Retina (tissue), 1 donor: ENCODE results near the gene CRMP1.
"Not testable (repeated sequence)": the region's sequence is repeated elsewhere in the genome, so short reads cannot be mapped to it uniquely, and the experiment has no call there.

ENCODE experiments used
- DNase-seq: peaks from one replicate; pipeline ENCODE4 v3.0.0-alpha.2; 2016

Gene CRMP1

DNA sequence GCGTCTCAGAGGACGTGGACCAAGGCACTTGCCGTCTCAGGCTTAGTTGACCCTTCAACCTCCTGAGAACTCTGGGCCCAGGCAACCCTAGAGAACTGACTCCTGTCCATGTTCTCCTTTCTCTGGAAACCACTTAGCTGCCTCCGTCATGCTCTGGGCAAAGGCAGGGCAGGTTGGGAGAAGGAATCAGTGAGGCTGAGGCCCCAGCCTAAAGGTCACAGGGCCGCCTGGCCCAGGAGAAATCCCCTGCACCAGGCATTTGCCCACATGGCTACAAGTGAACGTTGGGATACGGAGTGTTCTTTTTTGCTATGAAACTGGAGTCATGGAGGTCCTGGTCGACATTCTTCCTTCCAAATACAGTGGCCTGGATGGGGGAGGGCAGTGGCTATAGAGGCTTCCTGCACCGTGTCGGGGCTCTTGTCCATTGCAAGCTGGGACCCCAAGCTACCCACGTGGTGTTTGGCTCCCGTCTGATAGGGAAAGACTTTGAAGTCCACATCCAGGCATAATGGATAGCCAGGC, 76.0 kb downstream of the CRMP1 start:
- DNase-seq, result no peak

DNA sequence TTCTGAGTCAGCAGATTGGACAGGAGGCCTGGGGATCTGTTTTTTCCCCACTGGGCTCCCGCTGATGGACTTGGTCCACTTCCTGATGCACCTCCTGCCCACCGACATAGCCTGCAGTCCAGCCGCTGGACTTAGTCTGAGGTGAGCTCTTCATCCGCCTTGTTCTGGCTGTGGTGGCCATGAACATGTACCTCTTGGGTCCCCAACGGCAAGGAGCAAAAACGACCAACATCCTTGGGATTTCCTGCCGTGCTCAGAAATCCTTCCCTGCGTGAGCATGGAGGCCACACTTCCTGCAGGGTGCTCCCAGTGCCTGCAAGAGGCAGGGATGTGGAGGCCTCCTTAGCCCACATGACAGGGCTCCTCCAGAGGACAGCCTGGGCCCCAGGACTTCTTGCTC, 76.8 kb downstream of the CRMP1 start:
- DNase-seq, result no peak

DNA sequence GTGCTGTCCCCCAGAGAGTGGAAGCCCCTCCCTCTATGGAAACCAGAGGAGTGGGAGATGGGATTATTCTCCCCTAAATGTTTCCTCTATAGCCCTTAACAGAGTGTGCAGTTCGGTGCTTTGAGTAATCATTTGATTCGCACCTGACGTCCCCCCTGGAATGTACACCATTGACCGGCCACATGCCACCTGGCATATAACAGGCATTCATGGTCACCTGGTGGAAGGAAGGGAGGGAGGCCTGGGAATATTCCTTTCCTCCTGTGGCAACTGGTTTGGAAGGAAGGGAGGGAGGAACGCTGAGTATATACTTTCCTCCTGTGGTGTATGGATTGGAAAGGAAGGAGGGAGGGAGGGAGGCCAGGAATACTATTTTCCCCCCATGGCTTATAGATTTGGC, 77.2 kb downstream of the CRMP1 start:
- no peak for DNase-seq

DNA sequence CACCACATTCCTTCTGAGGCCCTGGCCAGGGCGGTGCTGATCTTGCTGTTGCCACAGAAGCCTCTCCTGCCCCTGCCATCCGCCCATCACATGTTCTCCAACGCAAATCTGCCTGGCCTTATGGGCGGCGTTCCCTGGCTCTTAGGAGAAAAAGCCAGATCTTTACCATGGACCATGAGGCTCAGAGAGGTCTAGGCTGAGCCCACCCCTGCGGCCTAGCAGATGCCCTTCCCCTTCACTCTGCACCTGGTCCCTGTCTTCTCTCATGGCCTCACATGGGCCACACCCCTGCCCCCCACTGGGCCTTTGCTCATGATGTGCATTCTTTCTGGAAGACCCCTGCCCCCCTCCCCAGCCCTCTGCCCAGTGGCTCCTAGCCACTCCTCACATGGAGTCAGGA, 78.5 kb downstream of the CRMP1 start:
- no peak for DNase-seq

DNA sequence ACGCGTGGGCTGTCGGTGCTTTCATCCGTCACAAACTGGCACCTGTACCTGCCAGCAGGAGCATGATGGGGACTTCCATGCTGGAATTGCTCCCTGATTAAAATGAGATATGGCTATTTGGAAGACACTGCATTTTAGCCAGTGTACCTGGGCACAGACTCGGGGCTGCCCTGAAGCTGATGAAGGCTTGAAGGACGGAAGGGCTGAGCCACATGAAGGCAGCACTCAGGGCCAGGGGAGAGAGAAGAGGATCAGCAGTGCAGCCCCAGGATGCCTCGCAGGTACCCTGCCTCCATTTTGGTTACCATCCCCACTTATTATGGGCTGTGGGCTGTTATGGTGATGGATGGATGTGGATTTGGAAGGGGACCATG, 79.0 kb downstream of the CRMP1 start:
- DNase-seq, result no peak

DNA sequence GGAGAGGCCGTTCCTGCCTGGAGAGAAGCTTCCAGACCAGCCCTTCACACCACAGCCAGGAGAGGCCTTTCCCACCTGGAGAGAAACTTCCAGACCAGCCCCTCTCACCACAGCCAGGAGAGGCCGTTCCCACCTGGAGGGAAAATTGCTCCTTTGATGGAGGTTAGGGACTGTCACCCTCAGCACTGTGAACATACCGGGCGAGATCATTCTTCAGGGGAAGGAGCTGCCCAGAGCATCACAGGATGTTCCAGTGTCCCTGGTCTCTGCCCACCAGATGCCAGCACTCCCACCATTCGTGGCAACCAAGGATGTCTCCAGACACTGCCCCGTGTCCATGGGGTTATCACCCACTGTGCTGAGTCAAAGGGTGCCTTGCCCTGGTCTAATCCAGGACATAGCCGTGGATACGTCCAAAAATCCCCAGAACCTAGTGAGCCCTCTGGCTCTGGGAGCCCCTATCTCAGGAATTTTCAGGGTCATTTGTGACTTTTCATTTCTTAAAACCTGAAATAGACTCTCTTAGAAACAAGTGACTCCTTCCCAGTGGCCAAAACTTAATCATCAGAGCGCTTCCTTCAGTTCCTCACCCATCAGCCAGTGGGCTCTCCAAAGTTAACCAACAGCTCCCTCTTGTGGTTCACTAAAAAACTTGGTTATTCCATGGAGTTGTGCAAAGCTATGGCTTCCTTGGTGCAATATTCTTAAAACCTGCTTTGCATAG, 80.2 kb downstream of the CRMP1 start:
- DNase-seq, result peak; percentile 54

DNA sequence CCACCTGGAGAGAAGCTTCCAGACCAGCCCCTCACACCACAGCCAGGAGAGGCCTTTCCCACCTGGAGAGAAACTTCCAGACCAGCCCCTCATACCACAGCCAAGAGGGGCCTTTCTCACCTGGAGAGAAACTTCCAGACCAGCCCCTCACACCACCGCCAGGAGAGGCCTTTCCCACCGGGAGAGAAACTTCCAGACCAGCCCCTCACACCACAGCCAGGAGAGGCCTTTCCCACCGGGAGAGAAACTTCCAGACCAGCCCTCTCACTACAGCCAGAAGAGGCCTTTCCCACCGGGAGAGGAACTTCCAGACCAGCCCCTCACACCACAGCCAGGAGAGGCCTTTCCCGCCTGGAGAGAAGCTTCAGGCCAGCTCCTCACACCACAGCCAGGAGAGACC, 80.8 kb downstream of the CRMP1 start:
- DNase-seq, result not testable (repeated sequence)

DNA sequence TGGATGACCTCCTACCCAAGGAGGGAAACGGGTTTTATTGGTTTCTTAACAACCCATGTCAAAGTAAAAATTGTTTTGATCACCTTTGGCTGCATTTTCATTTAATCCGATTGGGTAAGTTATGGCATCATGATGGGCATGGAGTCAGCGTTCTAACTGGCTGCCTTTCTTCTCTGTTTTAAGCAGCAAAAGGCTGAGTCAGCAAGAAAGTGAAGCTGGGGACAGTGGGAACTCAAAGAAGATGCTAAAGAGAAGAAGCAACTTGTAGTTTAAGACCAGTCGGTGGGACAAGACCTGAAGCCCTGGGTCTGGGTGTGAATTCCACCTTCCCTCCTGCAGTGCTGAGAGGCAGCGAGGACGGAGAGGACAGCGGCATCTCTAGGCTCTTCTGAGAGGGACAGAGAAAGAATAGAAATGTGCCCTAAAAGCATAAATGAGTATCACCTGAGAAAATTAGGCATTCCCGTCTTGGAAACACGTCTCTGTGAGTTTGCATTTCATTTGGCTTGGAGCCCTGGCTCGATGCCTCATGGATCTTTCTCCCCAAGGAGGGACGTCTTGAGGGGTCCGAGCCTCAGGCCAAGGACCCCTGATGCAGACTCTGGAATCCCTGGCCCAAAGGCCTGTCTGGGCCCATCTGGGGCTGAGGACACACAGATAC, 82.0 kb downstream of the CRMP1 start:
- no peak for DNase-seq

DNA sequence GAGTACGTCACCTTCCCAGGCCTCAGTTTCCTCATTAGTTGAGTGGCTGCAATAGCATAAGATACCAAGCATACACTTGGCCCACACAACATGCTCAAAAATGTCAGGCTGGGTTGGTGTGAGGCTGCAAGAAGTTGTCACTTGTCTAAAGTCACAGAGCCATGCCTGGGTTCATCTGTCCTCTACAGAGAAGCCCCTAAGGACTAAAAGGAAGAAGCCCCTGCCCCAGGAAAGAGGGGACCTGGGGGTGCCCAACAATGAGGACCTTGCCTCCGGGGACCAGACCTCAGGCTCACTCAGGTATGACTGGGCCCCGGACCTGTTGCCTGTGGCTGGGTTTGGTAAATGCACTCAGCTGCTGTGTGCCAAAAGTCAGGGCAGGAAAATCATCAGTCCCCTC, 82.7 kb downstream of the CRMP1 start:
- no peak for DNase-seq

DNA sequence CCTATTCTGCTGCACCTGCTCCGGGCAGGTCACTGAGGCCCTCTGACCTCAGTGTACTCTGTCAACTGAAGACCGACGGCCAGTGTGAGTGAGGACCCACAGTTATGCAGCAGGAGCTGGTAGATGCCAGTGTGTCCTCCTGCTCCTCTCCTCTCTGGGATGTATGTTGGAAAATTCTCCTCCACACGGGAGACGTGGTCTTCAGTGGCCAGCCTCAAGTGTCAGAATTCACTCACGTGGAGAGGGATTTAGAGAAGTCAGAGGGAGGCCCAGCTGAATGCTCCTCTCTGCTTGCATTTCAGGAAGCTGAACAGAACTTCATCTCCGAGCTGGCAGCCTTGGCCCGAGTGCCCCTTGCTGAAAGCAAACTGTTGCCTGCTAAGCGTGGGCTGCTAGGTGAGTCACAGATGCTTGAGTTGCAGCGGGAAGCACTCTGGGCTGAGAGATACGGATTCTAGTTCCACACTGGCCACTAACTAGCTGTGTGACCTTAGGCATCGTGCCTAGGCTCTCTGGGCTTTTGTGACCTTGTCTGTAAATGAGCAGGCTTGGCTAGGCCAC, 83.6 kb downstream of the CRMP1 start:
- DNase-seq, result no peak

DNA sequence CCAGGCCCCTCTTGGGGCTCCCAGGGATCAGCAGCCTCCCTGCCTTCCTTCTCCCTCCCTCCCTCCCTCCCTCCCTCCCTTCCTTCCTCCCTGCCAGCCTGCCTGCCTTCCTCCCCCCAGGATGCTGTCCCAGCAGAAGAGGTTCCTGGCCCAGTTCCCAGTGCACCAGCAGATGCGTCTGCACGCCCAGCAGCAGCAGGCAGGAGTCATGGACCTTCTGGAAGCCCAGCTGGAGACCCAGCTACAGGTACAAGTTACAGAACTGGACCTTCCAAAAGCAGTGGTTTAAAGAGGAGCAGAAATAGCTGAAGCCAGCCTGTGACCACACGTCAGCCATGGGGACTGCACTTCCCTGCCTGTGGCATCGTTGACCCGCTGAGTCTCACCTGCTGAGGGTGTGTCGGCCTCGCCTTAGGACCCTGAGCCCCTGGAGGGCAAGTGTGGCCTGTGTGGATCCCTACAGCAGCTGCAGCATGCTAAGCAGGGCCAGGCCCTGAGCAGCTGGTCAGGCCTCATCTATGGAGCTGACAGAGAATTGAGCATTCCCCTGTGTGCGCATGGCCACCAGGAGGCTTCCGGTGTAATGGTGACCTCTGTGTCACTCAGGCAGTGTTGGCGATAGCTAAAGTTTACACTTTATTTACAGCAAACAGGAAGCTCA, 84.7 kb downstream of the CRMP1 start:
- no peak for DNase-seq

DNA sequence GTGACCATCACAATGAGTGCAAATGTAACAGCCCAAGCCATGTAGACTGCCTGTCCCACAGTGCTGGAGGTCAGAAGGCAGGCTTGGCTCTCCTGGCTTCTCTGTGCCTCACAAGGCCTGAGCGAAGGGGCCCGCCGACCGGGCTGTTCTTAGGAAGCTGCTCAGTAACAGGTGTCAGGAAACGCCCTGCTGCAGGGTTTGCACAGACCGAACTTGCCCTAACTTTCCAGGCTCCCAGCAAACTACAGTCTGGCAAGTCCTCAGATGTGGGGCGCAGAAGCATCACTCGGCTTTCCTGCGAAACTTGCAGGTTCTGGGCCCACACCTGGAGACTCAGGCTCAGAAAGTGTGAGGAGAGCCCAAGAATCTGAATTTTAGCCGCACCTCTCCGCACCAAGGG, 87.6 kb downstream of the CRMP1 start:
- no peak for DNase-seq

DNA sequence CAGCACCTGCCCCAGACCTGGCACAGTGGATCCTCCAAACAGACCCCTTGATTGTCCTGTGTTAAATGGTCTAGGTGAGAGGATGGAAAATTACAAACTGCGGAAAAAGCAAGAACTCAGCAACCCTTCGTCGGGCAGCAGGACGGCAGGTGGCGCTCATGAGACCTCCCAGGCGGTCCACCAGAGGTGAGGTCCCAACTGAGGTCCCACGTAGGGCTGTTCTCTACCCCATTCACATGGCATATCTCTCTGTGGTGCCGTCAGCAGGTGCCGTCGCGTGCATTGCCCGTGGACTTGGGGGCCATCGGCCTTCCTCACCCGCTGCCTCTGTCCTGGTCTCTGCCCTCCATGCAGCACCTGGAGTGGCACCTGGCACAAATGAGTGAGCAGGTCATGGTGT, 88.2 kb downstream of the CRMP1 start:
- DNase-seq, result no peak

DNA sequence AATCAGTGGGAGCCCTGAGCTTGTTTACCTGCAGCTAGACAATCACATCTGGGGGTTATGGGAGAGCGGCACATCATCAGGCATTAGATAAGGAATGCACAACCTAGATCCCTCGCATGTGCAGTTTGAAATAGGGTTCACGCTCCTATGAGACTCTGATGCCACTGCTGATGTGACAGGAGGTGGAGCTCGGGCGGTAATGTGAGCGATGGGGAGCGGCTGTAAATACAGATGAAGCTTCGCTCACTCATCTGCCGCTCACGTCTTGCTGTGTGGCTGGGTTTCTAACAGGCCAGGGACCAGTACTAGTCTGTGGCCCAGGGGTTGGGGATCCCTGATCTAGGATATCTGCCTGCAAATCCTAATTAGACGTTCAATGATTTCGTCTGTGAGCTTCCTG, 90.3 kb downstream of the CRMP1 start:
- DNase-seq, result no peak

DNA sequence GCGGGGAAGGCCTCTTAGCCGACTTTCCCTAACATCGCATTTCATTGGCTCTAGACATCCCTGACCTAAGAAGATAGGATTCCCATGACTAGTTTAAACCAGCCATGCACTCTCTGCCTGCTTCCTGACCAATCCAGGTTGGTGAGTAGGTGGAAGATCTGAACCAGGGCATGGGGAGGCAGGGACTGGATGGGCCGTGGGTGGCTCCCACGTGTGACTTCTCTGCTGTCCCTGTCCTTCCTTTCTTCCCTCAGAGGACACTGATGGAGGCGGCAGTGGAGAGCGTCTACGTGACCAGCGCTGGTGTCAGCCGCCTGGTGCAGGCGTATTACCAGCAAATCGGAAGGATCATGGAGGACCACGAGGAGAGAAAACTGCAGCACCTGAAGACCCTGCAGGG, 91.2 kb downstream of the CRMP1 start:
- no peak for DNase-seq

DNA sequence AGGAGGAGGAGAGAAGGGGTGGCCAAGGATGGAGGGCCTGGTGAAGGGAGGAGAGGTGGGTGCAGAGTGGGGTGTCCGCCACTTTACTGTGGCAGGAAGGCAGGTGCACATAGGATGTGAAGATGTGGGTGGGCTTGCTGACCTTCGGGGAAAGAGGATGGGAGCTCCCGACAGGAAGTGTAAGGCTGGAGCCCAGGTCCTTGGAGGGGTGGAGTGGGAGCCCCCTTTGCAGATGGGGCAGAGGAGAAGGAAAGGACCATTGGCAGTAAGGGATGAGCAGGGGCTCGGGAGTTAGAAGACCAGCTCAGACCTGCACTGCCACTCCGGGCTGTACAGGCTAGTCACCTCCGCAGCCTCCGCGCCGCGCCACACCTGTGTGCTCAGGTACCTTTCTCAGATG, 92.4 kb downstream of the CRMP1 start:
- DNase-seq, result no peak

DNA sequence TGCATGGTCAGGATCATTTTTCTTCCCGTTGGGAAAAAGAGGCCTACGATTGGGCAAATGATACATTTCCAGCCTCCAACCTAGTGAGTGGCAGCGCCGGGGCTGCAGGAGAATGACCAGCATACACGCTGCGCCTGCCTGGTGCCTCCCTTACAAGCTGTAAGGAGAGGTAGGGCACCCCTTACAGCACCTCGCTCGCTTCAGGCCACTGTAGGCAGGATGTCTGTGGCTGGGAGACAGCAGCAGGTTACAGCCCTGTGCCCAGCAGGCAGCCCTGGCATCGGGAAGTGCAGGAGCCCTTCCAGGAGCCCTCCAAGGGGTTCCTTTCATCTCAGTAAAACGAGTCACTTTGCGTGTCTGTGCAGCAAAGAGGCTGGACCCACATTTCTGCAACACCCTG, 93.5 kb downstream of the CRMP1 start:
- no peak for DNase-seq

DNA sequence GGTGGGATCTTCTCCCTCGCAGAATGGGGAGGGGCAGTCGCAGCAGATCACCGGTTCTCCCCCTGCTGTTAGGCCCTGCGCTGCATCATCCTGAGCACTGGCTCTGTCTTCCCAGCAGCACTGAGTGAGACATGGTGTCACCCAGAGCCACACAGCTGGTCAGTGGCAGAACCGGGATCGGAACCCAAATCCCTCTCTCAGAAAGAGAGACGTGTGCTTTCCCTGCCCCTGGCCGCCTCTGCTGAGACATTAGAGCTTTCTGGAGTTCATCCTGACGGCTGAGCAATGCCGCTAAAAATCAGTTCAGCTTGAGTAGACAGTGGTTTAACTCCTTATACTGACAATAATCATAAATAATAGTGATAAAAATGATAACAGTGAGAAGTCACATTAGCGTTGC, 93.9 kb downstream of the CRMP1 start:
- DNase-seq, result no peak

DNA sequence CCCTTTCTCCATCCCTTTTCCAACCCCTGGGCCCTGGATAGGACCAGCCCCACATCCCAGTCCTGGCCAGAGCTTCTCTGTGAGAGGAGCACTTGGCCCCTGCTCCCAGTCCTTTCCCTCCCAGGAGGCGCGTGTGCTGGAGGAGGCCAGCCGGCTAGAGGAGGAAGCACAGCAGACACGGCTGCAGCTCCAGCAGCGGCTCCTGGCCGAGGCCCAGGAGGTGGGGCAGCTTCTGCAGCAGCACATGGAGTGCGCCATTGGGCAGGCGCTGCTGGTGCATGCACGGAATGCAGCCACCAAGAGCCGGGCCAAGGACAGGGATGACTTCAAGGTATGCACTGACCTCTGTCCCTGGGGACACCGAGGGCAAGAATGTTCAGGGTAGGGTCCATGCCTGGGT, 94.4 kb downstream of the CRMP1 start:
- DNase-seq, result no peak

DNA sequence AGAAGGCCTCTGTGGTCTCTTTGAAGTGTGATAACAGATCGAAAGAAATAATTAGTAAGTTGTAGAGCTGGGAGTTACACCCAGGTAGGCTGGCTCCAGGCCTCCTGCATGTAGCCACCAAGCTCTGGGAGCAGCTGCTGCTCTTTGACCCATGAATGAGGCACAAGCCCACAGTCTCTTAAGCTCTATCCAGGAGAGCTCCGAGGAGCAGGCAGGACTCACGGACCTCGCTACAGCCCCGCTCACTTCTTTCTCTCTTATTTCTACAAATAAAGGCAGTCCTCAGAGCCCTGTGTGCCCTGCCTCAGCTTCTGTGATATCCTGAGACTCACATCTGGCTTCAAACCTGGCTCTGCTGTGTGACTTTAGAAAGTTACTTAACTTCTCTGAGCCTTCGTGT, 95.0 kb downstream of the CRMP1 start:
- no peak for DNase-seq

DNA sequence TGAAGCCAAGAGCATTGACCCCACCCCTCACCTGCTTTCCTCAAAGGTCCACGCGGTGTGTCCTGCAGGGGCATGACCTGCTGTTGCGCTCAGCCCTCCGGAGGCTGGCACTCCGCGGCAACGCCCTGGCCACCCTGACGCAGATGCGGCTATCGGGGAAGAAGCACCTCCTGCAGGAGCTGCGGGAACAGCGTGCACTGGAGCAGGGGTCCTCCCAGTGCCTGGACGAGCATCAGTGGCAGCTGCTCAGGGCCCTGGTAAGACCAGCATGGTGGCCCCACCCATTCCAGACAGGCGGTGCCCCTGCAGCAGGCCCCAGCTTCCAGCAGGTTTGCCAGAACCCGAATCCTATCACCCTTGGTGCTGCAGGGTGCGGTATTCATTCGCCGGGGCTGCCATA, 95.9 kb downstream of the CRMP1 start:
- DNase-seq, result no peak

DNA sequence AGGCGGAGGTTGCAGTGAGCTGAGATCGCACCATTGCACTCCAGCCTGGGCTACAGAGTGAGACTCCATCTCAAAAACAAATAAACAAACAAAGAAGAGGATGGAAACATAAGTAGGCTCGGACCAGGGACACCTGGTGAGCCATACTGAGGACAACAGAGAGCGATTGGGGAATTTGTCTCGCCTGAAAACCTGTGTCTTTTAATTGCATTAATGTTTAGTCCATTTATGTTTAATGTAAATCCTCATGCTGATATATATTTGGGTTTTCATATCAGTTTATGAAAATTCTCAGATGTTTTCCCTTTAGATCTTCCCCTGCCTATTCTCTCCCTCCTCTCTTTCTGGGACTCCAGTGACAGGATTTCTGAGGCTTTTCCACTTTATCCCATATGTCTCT, 97.3 kb downstream of the CRMP1 start:
- DNase-seq, result no peak

DNA sequence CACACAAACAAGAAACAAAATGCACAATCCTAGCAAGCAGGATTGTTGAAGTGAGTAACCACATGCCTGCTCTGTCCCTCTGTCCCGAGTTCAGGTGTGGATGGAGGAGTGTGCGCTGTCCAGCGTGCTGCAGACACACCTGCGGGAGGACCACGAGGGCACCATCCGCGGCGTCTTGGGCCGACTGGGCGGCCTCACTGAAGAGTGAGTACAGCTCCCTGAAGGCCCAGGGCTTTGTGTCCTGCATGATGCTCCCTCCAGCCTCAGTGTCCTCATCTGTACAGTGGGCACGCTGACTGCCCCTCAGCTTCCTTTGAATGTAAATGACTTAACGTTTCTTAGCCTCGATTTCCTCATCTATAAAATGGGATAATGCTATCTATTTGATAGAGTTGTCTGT, 99.4 kb downstream of the CRMP1 start:
- DNase-seq, result no peak

DNA sequence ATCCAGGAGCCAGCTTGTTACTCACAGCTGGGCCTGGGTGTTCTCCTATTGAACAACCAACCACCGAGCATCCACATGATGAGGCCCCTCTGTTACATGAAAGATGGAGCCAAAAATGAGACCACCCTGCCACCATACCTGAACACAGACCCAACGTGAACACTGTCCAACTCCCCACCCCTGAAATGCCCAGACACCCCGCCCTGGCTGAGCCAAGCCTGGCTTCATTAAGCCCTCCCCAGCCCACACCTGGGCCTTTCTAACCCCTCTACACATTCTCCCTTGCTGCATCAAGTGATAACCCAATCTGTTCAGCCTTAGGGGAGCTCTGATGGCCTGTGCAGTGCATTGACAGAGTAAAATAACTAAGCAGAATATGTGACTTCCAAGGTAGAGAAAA, 101.2 kb downstream of the CRMP1 start:
- DNase-seq, result no peak
